Fibroblast of villous mesenchyme (primary cell): ENCODE data around the gene SEC23A. TPM values are rescaled to one million over a fixed set of nuclear protein-coding genes. Genes with fewer than 3 reads are reported as not detected.
"Not testable (repeated sequence)": the region's sequence is repeated elsewhere in the genome, so short reads cannot be mapped to it uniquely, and the experiment has no call there.

Experiments
- DNase-seq: peaks from one replicate; pipeline ENCODE4 v3.0.0-alpha.2; 2010; ENCODE audit warnings: low read depth
- H3K4me3 ChIP-seq: 2 replicates; pipeline ENCODE4 v1.5.1; 2011; ENCODE audit warnings: low read depth, mild to moderate bottlenecking, low read length
- total RNA-seq: library from RNA; depleted of rRNA; stranded (reverse); fragments of >200 nt; gene quantifications from 2 replicates; pipeline ENCODE4 v1.2.3, GENCODE V29; 2012
- TF ChIP-seq, protein P1 (sequence below): IDR thresholded peaks from 2 replicates; pipeline ENCODE4 v1.5.1; 2012; ENCODE audit warnings: low read depth, mild to moderate bottlenecking, low read length; ENCODE audit not compliant: insufficient read depth

Gene SEC23A
- total RNA-seq, 1 donor: 548 TPM

DNA sequence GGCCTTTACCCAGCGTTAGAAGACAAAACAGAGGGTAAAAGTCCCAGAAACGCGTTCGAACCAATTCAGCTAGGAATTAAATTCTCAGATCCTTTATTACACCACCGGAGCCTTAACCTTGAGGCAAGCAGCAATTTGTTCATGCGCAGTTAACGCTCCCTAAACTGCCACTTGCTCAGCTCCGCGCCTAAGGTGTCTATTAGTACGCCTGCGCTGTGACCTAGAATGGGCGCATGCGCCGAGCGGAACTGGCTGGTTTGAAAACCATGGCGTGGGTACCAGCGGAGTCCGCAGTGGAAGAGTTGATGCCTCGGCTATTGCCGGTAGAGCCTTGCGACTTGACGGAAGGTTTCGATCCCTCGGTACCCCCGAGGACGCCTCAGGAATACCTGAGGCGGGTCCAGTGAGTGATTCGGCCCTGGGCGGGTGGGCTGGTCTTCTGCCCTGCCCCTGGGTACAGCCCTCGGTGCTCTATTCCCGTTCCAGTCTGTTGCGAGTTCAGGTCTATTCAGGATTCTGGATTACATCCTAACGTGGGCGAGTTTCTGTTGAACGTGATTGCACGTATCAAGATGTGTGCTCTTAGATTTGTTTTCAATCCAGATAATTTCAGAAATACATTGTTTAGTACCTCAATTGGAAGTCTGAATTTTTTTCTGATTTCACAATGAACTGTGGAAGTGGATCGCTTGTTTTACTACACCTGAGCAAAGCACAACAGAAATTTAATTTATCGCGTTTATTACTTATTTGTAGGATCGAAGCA is 11.2 kb upstream of the SEC23A start, which contains the start of gene GEMIN2:
GEMIN2 (plus strand) TSS at position 251 of the 766 bp plus-strand sequence; CDS start at position 267, 16 bp downstream.
- H3K4me3 ChIP-seq: peak within 1 kb of the TSS; percentile 82
- DNase-seq: peak; percentile 95
- TF ChIP-seq, protein P1, sequence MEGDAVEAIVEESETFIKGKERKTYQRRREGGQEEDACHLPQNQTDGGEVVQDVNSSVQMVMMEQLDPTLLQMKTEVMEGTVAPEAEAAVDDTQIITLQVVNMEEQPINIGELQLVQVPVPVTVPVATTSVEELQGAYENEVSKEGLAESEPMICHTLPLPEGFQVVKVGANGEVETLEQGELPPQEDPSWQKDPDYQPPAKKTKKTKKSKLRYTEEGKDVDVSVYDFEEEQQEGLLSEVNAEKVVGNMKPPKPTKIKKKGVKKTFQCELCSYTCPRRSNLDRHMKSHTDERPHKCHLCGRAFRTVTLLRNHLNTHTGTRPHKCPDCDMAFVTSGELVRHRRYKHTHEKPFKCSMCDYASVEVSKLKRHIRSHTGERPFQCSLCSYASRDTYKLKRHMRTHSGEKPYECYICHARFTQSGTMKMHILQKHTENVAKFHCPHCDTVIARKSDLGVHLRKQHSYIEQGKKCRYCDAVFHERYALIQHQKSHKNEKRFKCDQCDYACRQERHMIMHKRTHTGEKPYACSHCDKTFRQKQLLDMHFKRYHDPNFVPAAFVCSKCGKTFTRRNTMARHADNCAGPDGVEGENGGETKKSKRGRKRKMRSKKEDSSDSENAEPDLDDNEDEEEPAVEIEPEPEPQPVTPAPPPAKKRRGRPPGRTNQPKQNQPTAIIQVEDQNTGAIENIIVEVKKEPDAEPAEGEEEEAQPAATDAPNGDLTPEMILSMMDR: no peak

DNA sequence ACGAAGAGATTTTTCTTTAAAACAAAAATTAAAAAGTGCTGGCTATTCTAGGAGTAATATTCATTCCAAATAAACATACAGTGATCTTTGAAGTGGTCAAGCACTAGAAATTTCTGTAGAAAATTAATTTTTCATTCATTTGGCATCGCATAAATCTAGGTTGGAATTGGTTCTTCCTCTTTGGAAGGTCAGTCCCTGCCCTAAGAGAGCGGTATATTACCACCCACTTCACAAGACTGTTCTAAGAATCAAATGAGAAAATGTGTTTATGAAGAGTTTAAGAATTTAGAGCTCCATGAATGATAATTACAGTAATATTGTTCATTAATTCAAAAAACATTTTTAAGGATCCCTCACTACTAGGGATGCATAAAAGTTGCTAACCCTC is 10.6 kb upstream of the SEC23A start:
- peak overlapping the region; percentile 82 for H3K4me3 ChIP-seq
- no peak for DNase-seq
- TF ChIP-seq, protein P1: no peak

GRCh38 chr14:39109893-39110715 is 7.1 kb upstream of the SEC23A start:
- no peak for DNase-seq
- TF ChIP-seq, protein P1: no peak
- H3K4me3 ChIP-seq: peak overlapping the region; percentile 12

GRCh38 chr14:39108791-39109190 is 5.8 kb upstream of the SEC23A start:
- DNase-seq: no peak
- TF ChIP-seq, protein P1: no peak
- H3K4me3 ChIP-seq: no peak overlapping the region

- H3K4me3 ChIP-seq: no peak overlapping the region
- peak; percentile 45 for DNase-seq
- TF ChIP-seq, protein P1: peak; percentile 51
Observed at GRCh38 chr14:39107591-39107996, 4.6 kb upstream of the SEC23A start.

GRCh38 chr14:39104078-39104801 is 1.2 kb upstream of the SEC23A start:
- DNase-seq: not testable (repeated sequence)
- H3K4me3 ChIP-seq: peak overlapping the region; percentile 94
